Right lobe of liver (tissue), 4 donors: ENCODE measurements around the gene MYLIP.

Source experiments
- CTCF ChIP-seq, 4 donors: fragments of 200-600 bp in 3 of 4; fragments of 450-650 bp in 1 of 4; IDR thresholded peaks; one replicate each; pipeline versions ENCODE4 v1.5.1 to v1.8.0; 2016 to 2022; ENCODE audit warnings: antibody characterized with exemption in 4 of 4, mild to moderate bottlenecking in 2 of 4
- POLR2A ChIP-seq: fragments of 450-650 bp; IDR thresholded peaks from one replicate; pipeline ENCODE4 v1.6.1; 2017; ENCODE audit warnings: antibody characterized with exemption, mild to moderate bottlenecking
- donor health status: DM: no; HTN: no; CAD: no.
- donor health status: DM: no; HTN: no; CAD: no.
- donor health status: DM: no; HTN: yes; CAD: no.

DNA sequence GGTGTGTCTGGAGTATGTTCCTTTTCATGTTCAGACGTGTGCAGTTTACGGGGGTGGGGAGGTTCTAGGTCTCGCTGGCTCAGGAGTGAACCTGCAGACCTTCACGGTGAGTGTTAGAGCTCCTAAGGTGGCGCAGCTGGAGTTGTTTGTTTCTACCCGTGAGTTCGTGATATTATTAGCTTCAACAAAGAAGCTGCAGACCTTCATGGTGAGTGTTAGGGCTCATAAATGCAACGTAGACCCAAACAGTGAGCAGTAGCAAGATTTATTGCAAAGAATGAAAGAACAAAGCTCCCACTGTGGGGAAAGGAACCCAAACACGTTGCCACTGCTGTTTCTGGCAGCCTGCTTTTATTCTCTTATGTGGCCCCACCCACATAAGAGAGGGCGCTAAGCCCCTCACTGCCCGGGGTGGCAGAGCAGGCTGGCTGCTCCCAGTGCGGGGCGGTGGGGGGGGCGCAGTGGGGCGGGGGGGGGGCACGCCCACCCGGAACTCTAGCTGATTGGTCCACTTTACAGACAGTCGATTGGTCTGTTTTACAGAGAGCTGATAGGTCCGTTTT, 68.2 kb downstream of the MYLIP start:
- TF ChIP-seq POLR2A: no peak
- TF ChIP-seq CTCF (IDR thresholded peaks at IDR 0.05): no peak
